IMR-90 (cell line): Measurements from ENCODE around the gene TMUB1. TPM values are rescaled to one million over a fixed set of nuclear protein-coding genes. Genes with fewer than 3 reads are reported as not detected.

Source experiments
- ATAC-seq: fragments of 200-7000 bp; cut with Tn5 transposase; 2 replicates; pipeline ENCODE4 v1.9.1; 2020; ENCODE audit warnings: low read depth, mild to moderate bottlenecking, moderate library complexity
- BruUV-seq: library from RNA; stranded (reverse); fragments of 400-500 nt; replicated peaks from 2 replicates; lab custom pipeline; 2021; lab: Mats Ljungman, UMichigan
- CTCF ChIA-PET: fragments of 300-600 bp; formaldehyde crosslinking; extraction: SDS; loops from one replicate; lab custom pipeline; 2021; ENCODE audit warnings: antibody characterized with exemption; lab: Yijun Ruan, JAX
- POLR2A ChIA-PET: fragments of 300-600 bp; sonication (Branson Sonifier 250); formaldehyde crosslinking; loops from one replicate; lab custom pipeline; 2022; ENCODE audit warnings: antibody characterized with exemption; ENCODE audit not compliant: unreplicated experiment; lab: Charles Lee
- DNase-seq: peaks from one replicate; pipeline ENCODE4 v3.0.0; 2013
- H2AFZ ChIP-seq: replicated peaks from 2 replicates; pipeline ENCODE3; 2013; ENCODE audit warnings: low read length, mild to moderate bottlenecking; ENCODE audit not compliant: poor library complexity
- H2AK5ac ChIP-seq: 2 replicates; pipeline ENCODE4 v1.6.1; 2013; ENCODE audit warnings: low read depth, low read length, inconsistent platforms
- H2AK9ac ChIP-seq: replicated peaks from 2 replicates; pipeline ENCODE3; 2013; ENCODE audit warnings: mild to moderate bottlenecking, low read depth, low read length, moderate library complexity; ENCODE audit not compliant: poor library complexity
- H2BK120ac ChIP-seq: 2 replicates; pipeline ENCODE4 v1.6.1; 2013; ENCODE audit warnings: low read depth, low read length, inconsistent platforms
- H2BK15ac ChIP-seq: 3 replicates; pipeline ENCODE4 v1.6.1; 2013; ENCODE audit warnings: low read depth, low read length, inconsistent platforms
- H2BK20ac ChIP-seq: 2 replicates; pipeline ENCODE4 v1.6.1; 2013; ENCODE audit warnings: low read depth, mild to moderate bottlenecking, inconsistent platforms, low read length, moderate library complexity
- H2BK5ac ChIP-seq: 2 replicates; pipeline ENCODE4 v1.6.1; 2013; ENCODE audit warnings: mild to moderate bottlenecking, low read depth, low read length, inconsistent platforms; ENCODE audit not compliant: poor library complexity, severe bottlenecking
- H3K14ac ChIP-seq: replicated peaks from 2 replicates; pipeline ENCODE4 v1.6.1; 2013; ENCODE audit warnings: low read depth, low read length, inconsistent platforms
- H3K18ac ChIP-seq: 2 replicates; pipeline ENCODE4 v1.6.1; 2013; ENCODE audit warnings: low read depth, low read length, control low read depth
- H3K23ac ChIP-seq: 2 replicates; pipeline ENCODE4 v1.6.1; 2013; ENCODE audit warnings: low read depth, low read length, inconsistent platforms
- H3K27ac ChIP-seq: 2 replicates; pipeline ENCODE4 v1.5.1; 2013; ENCODE audit warnings: mild to moderate bottlenecking, control low read depth, low read length; ENCODE audit not compliant: insufficient read depth
- H3K27me3 ChIP-seq: 2 replicates; pipeline ENCODE4 v1.6.1; 2013; ENCODE audit warnings: low read length; ENCODE audit not compliant: control insufficient read depth, insufficient read depth
- H3K36me3 ChIP-seq: 2 replicates; pipeline ENCODE4 v1.6.1; 2013; ENCODE audit warnings: low read length, mixed read lengths; ENCODE audit not compliant: control insufficient read depth, insufficient read depth
- H3K4ac ChIP-seq: 2 replicates; pipeline ENCODE4 v1.6.1; 2013; ENCODE audit warnings: low read depth, low read length, inconsistent platforms
- H3K4me1 ChIP-seq: 2 replicates; pipeline ENCODE4 v1.6.1; 2013; ENCODE audit warnings: low read length, mixed read lengths; ENCODE audit not compliant: control insufficient read depth, insufficient read depth
- H3K4me2 ChIP-seq: 2 replicates; pipeline ENCODE4 v1.6.1; 2013; ENCODE audit warnings: low read depth, mild to moderate bottlenecking, control low read depth, low read length, moderate library complexity
- H3K4me3 ChIP-seq: 2 replicates; pipeline ENCODE4 v1.5.1; 2013; ENCODE audit warnings: low read depth, mild to moderate bottlenecking, control low read depth, low read length, moderate library complexity; ENCODE audit not compliant: insufficient read depth
- H3K56ac ChIP-seq: 2 replicates; pipeline ENCODE4 v1.6.1; 2013; ENCODE audit warnings: low read length, inconsistent platforms; ENCODE audit not compliant: insufficient read depth; ENCODE audit errors: extremely low read depth
- H3K79me1 ChIP-seq, 2 experiments: 2 replicates each; pipeline ENCODE4 v1.6.1; 2013; ENCODE audit warnings: low read length in 2 of 2, inconsistent platforms in 1 of 2, low read depth in 1 of 2
- H3K9ac ChIP-seq: 2 replicates; pipeline ENCODE4 v1.6.1; 2013; ENCODE audit warnings: low read depth, low read length, control low read depth
- H3K9me1 ChIP-seq: 2 replicates; pipeline ENCODE4 v1.6.1; 2013; ENCODE audit warnings: low read length, inconsistent platforms; ENCODE audit not compliant: insufficient read depth
- H3K9me3 ChIP-seq: 2 replicates; pipeline ENCODE4 v1.6.1; 2013; ENCODE audit warnings: low read length; ENCODE audit not compliant: control insufficient read depth, insufficient read depth
- H4K20me1 ChIP-seq: 2 replicates; pipeline ENCODE4 v1.6.1; 2013; ENCODE audit warnings: low read length, inconsistent platforms; ENCODE audit not compliant: insufficient read depth
- H4K5ac ChIP-seq: 2 replicates; pipeline ENCODE4 v1.6.1; 2013; ENCODE audit warnings: mild to moderate bottlenecking, low read depth, low read length, control low read depth
- H4K8ac ChIP-seq, 2 experiments: 2 replicates each; pipeline ENCODE4 v1.6.1; 2013; ENCODE audit warnings: low read depth in 2 of 2, low read length in 2 of 2, control low read depth in 1 of 2, inconsistent platforms in 1 of 2
- H4K91ac ChIP-seq: 2 replicates; pipeline ENCODE4 v1.6.1; 2013; ENCODE audit warnings: low read depth, low read length, inconsistent platforms; ENCODE audit not compliant: insufficient read depth
- BHLHE40 ChIP-seq: fragments of 150-350 bp; IDR thresholded peaks from 2 replicates; pipeline ENCODE4 v1.6.1; 2016; ENCODE audit warnings: mild to moderate bottlenecking, low read depth, low read length
- CEBPB ChIP-seq: IDR thresholded peaks from 2 replicates; pipeline ENCODE4 v1.6.1; 2012; ENCODE audit warnings: low read depth, low read length, improper control_type of control experiment
- CHD1 ChIP-seq: IDR thresholded peaks from 2 replicates; pipeline ENCODE4 v1.6.1; 2012; ENCODE audit warnings: low read depth, low read length, improper control_type of control experiment
- FOS ChIP-seq: fragments of 150-350 bp; IDR thresholded peaks from 2 replicates; pipeline ENCODE4 v1.6.1; 2016; ENCODE audit warnings: low read depth, low read length
- MXI1 ChIP-seq: IDR thresholded peaks from 2 replicates; pipeline ENCODE4 v1.6.1; 2012; ENCODE audit warnings: low read depth, mild to moderate bottlenecking, low read length, moderate library complexity, borderline replicate concordance
- NFE2L2 ChIP-seq: fragments of 150-350 bp; IDR thresholded peaks from 2 replicates; pipeline ENCODE4 v1.6.1; 2016; ENCODE audit warnings: low read depth, mild to moderate bottlenecking, low read length
- POLR2A ChIP-seq: IDR thresholded peaks from 2 replicates; pipeline ENCODE4 v1.6.1; 2012; ENCODE audit warnings: mild to moderate bottlenecking, low read depth, low read length
- RAD21 ChIP-seq: IDR thresholded peaks from 2 replicates; pipeline ENCODE4 v1.6.1; 2012; ENCODE audit warnings: low read length, improper control_type of control experiment
- RCOR1 ChIP-seq: IDR thresholded peaks from 2 replicates; pipeline ENCODE4 v1.6.1; 2012; ENCODE audit warnings: mild to moderate bottlenecking, low read length, improper control_type of control experiment; ENCODE audit not compliant: insufficient replicate concordance
- RFX5 ChIP-seq: IDR thresholded peaks from 2 replicates; pipeline ENCODE4 v1.8.0; 2012; ENCODE audit warnings: low read depth, mild to moderate bottlenecking, low read length, moderate library complexity
- SMC3 ChIP-seq: fragments of 150-350 bp; IDR thresholded peaks from 2 replicates; pipeline ENCODE4 v1.6.1; 2016; ENCODE audit warnings: low read depth, mild to moderate bottlenecking, antibody characterized with exemption, low read length, moderate library complexity
- WGBS, 2 experiments: methylation state at CpG; one replicate each; pipeline versions ENCODE4 v1.1.5 to v1.1.7; 2013; ENCODE audit warnings: missing lambda C conversion rate in 2 of 2; ENCODE audit not compliant: insufficient read length in 1 of 2; ENCODE audit errors: extremely low coverage in 2 of 2; 5-methylcytosine and 5-hydroxymethylcytosine counted together
- dilution Hi-C: fragments of 300-500 bp; cut with HindIII; formaldehyde crosslinking; loops from one replicate; pipeline ENCODE4 v1.14.3; 2018; ENCODE audit warnings: low sequenced_read_pairs; ENCODE audit not compliant: unreplicated experiment
- in situ Hi-C: fragments of 300-500 bp; cut with MboI; formaldehyde crosslinking; loops from 3 replicates; pipeline ENCODE4 v1.14.3; 2019; ENCODE audit warnings: low sequenced_read_pairs, inconsistent platforms, mixed read lengths
- intact Hi-C: fragments of 100-400 bp; cut with micrococcal nuclease; formaldehyde crosslinking; loops from 2 replicates; pipeline ENCODE4 v1.10.0; 2022
- polyA plus RNA-seq, 3 experiments: library from polyadenylated mRNA; depleted of rRNA; stranded (reverse); fragments of >200 nt; gene quantifications; 2 replicates each; pipeline ENCODE4 v1.2.3, GENCODE V29; 2012; ENCODE audit warnings: low replicate concordance in 1 of 3
- total RNA-seq: library from RNA; depleted of rRNA; stranded (reverse); fragments of >200 nt; gene quantifications from 2 replicates; pipeline ENCODE4 v1.2.3, GENCODE V29; 2012
- TF ChIP-seq, protein P1 (sequence below): fragments of 150-350 bp; IDR thresholded peaks from 2 replicates; pipeline ENCODE4 v1.6.1; 2016; ENCODE audit warnings: low read depth, mild to moderate bottlenecking, low read length, moderate library complexity, borderline replicate concordance
- TF ChIP-seq, protein P2 (sequence below): conservative IDR thresholded peaks from 2 replicates; pipeline ENCODE4 v1.5.1; 2012; ENCODE audit warnings: mild to moderate bottlenecking, low read depth, low read length, improper control_type of control experiment
- TF ChIP-seq, protein P3 (sequence below): fragments of 150-350 bp; IDR thresholded peaks from 2 replicates; pipeline ENCODE4 v1.6.1; 2017; ENCODE audit warnings: mild to moderate bottlenecking, antibody characterized with exemption, low read length, low read depth

TMUB1 gene
- total and polyA plus RNA-seq, 2 of the 4 experiments (the other 2 are of a cell fraction), result 6.8 to 29.8 TPM

DNA sequence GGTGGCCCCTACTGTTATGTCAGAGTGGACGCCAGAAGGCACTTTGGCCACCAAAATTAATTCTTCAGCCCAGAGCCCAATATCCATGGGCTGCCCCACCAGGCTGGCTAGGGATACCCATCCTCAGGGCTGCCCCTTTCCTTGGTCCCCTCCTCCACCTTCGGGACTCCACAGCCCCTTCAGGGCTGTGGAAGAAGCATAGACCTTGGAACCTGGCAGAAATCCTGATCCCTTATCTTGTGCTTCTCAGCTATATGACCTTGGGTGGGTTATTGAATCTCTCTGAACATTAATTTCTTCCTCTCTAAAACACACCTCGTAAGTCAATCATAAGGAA lies 499 bp upstream of the TMUB1 start:
- Histone ChIP-seq H3K27ac (no peak overlapping the region; the same call in 1 of the 2 replicates), H3K18ac (no peak overlapping the region), H2AK9ac (peak overlapping the region; percentile 77), H4K20me1 (peaks cover 18% of the 10 kb centered on the region), H2BK5ac (no peak overlapping the region), H2BK20ac (no peak overlapping the region), H3K4me1 (peaks cover 32% of the 10 kb centered on the region), H3K79me1 (peaks cover 10 to 44% of the 10 kb centered on the region in 2 experiments; a peak in 3 of 4 replicates), H3K9me1 (peaks cover 6% of the 10 kb centered on the region; the same call in 1 of the 2 replicates), H3K27me3 (no peaks in the 10 kb centered on the region), H2AK5ac (peak overlapping the region; percentile 54), H3K4ac (peak overlapping the region; percentile 50; the same call in 1 of the 2 replicates), H4K91ac (0 out of 2 replicates have a peak overlapping the region, but pooled peaks have one; percentile 37), H3K9me3 (no peaks in the 10 kb centered on the region), H3K14ac (no peak overlapping the region), H2AFZ (peak overlapping the region; percentile 91), H3K4me3 (peak overlapping the region; percentile 75), H2BK15ac (no peak overlapping the region), H3K9ac (0 out of 2 replicates have a peak overlapping the region, but pooled peaks have one; percentile 2), H3K4me2 (peak overlapping the region; percentile 88), H4K5ac (no peak overlapping the region), H3K36me3 (no peaks in the 10 kb centered on the region; the same call in 1 of the 2 replicates), H4K8ac (peak overlapping the region; percentile 59 to 85; a peak in 3 of 4 replicates), H3K56ac (no peak overlapping the region), H2BK120ac (peak overlapping the region; percentile 4; the same call in 1 of the 2 replicates), H3K23ac (0 out of 2 replicates have a peak overlapping the region, but pooled peaks have one; percentile 17)
- ATAC-seq, result no peak
- no TSS peak for BruUV-seq
- in situ Hi-C loops, result no loop called here
- TF ChIP-seq RAD21, result no peak
- TF ChIP-seq FOS, result no peak
- TF ChIP-seq NFE2L2, result no peak
- no peak for TF ChIP-seq SMC3
- TF ChIP-seq RFX5, result no peak
- TF ChIP-seq POLR2A, result no peak
- TF ChIP-seq, protein P1, sequence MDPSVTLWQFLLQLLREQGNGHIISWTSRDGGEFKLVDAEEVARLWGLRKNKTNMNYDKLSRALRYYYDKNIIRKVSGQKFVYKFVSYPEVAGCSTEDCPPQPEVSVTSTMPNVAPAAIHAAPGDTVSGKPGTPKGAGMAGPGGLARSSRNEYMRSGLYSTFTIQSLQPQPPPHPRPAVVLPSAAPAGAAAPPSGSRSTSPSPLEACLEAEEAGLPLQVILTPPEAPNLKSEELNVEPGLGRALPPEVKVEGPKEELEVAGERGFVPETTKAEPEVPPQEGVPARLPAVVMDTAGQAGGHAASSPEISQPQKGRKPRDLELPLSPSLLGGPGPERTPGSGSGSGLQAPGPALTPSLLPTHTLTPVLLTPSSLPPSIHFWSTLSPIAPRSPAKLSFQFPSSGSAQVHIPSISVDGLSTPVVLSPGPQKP, result no peak
- no peak for TF ChIP-seq RCOR1
- TF ChIP-seq CEBPB, result no peak
- TF ChIP-seq CHD1, result no peak
- TF ChIP-seq BHLHE40, result no peak
- TF ChIP-seq MXI1, result no peak
- TF ChIP-seq, protein P2, sequence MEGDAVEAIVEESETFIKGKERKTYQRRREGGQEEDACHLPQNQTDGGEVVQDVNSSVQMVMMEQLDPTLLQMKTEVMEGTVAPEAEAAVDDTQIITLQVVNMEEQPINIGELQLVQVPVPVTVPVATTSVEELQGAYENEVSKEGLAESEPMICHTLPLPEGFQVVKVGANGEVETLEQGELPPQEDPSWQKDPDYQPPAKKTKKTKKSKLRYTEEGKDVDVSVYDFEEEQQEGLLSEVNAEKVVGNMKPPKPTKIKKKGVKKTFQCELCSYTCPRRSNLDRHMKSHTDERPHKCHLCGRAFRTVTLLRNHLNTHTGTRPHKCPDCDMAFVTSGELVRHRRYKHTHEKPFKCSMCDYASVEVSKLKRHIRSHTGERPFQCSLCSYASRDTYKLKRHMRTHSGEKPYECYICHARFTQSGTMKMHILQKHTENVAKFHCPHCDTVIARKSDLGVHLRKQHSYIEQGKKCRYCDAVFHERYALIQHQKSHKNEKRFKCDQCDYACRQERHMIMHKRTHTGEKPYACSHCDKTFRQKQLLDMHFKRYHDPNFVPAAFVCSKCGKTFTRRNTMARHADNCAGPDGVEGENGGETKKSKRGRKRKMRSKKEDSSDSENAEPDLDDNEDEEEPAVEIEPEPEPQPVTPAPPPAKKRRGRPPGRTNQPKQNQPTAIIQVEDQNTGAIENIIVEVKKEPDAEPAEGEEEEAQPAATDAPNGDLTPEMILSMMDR, result no peak
- TF ChIP-seq, protein P3, sequence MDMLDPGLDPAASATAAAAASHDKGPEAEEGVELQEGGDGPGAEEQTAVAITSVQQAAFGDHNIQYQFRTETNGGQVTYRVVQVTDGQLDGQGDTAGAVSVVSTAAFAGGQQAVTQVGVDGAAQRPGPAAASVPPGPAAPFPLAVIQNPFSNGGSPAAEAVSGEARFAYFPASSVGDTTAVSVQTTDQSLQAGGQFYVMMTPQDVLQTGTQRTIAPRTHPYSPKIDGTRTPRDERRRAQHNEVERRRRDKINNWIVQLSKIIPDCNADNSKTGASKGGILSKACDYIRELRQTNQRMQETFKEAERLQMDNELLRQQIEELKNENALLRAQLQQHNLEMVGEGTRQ, result no peak
- WGBS, 2 experiments, result no CpG with 5 or more reads among the region's 3 CpGs
- dilution Hi-C loops, result no loop called here
- CTCF ChIA-PET, result no interaction called here
- no peak for DNase-seq
- intact Hi-C loops, result no loop called here
- POLR2A ChIA-PET, result no interaction called here
